ENCODE results near the gene CCDC134. TPM values are rescaled to one million over a fixed set of nuclear protein-coding genes. Genes with fewer than 3 reads are reported as not detected.

Gene CCDC134
- 7.3 TPM for total RNA-seq
- long read RNA-seq, transcript CCDC134-201 (7 exons, 1,270 nt) = major isoform, 5 of 10 reads
- long read RNA-seq, partial matches to known transcripts = 1 of 10 reads
- long read RNA-seq, other reads (novel, unspliced or antisense) = 4 of 10 reads

- no peak for TF ChIP-seq CTCF (IDR thresholded peaks at IDR 0.05)
- H3K4me3 ChIP-seq = peak within 1 kb of the TSS; percentile 99
- H3K27ac ChIP-seq = peak within 1 kb of the TSS; percentile 91
- H3K4me1 ChIP-seq = peaks cover 13% of the 10 kb centered on the region
- DNase-seq (peak; percentile 97), ATAC-seq (peak; percentile 99)
- no peaks in the 10 kb centered on the region for H3K9me3 ChIP-seq
- H3K36me3 ChIP-seq = no peaks in the 10 kb centered on the region
- no peaks in the 10 kb centered on the region for H3K27me3 ChIP-seq
- intact Hi-C loops (cut with DNase I) = no loop called here
Measured at GRCh38 chr22:41800348-41801146, at the start of gene CCDC134. Gene CCDC134, plus strand, starts transcription at chr22:41800679. Its CDS starts 8,212 bp downstream, at chr22:41808891.

DNA sequence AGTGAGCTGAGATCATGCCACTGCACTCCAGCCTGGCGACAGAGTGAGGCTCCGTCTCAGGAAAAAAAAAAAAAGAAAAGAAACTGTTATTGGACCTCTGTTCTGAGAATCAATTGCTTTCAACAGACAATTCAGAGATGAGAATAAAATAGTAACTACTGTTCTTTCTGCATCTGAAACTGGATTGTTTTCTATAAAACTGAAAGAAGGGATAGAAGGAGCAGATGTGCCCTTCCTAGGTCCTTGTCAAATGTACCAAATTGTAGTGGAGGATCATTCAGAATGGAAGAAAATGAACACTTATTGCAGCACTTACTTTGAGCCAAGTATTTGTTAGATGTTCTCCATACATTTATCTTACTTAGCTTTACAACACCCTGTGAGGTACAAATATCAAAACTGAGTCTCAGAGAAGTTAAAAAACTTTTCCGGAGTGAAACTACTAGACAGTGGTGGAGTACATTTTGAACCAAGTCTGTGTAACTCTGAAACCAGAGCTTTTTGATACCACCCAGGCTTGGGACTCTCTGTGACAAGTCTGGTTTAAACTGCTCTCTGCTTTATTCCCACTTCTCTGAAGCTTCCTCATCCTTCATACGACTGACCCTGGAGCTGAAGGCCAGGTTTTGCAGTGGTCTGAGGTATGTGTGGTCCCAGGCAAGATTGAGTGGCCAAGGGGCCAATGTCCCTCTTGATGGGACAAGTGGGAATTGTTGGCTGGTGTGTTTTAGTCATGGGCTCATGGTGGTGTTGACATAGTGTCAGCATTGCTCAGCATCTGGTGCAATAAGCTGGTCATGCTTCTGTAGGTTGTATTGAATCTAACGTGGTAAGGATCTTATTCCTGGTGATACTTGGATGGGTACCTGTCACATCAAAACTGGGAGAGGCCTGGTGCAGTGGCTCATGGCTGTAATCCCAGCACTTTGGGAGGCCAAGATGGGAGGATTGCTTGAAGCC is 48.2 kb upstream of the CCDC134 start:
- no peaks in the 10 kb centered on the region for H3K9me3 ChIP-seq
- H3K27ac ChIP-seq = no peak overlapping the region
- H3K27me3 ChIP-seq = no peaks in the 10 kb centered on the region
- intact Hi-C loops (cut with DNase I) = no loop called here
- no peak overlapping the region for H3K4me3 ChIP-seq
- no peak for TF ChIP-seq CTCF (IDR thresholded peaks at IDR 0.05)
- DNase-seq (no peak), ATAC-seq (no peak)
- H3K4me1 ChIP-seq = no peaks in the 10 kb centered on the region
- H3K36me3 ChIP-seq = no peaks in the 10 kb centered on the region

DNA sequence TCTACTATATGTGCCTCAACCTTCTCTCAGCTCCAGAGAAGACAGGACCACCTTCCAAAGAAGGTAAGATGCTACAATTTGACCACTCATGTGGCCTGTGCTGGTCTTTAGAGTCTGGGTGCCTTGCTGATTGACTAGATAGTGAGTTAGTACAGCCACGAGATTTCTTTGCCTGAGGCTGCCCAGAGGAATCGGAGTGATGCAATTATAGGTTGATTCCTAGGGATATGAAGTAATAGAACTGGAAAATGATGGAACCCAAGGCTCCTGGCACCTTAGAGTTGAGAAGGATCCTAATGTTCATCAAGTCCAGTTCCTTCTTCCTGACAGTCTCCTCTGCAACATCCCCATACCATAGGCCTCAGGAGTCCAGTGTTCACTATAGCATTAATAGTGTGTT is 46.5 kb upstream of the CCDC134 start:
- no peaks in the 10 kb centered on the region for H3K36me3 ChIP-seq
- no peak for TF ChIP-seq CTCF (IDR thresholded peaks at IDR 0.05)
- intact Hi-C loops (cut with DNase I) = no loop called here

DNA sequence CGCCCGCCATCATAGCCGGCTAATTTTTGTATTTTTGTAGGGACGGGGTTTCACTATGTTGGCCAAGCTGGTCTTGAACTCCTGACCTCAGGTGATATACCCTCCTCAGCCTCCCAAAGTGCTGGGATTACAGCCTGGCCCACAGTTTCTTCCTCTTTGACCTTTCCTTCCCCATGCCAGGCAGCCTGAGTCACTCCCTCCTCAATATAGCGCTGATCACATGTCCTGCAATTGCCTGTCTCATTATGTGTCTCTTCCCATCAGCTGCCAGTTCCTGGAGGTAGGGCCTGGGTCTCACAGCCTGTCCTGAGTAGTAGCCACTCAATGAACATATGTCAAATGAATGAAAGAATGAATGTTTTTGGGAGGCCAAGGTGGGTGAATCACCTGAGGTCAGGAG is 43.0 kb upstream of the CCDC134 start:
- TF ChIP-seq CTCF (IDR thresholded peaks at IDR 0.05) = no peak
- intact Hi-C loops (cut with DNase I) = no loop called here
- Histone ChIP-seq H3K27ac (no peak overlapping the region), H3K27me3 (no peaks in the 10 kb centered on the region), H3K4me3 (no peak overlapping the region), H3K9me3 (no peaks in the 10 kb centered on the region), H3K36me3 (no peaks in the 10 kb centered on the region), H3K4me1 (no peaks in the 10 kb centered on the region)
- DNase-seq = no peak
- ATAC-seq = peak; percentile 50

More for the DNA sequence above, 46.5 kb upstream of the CCDC134 start:
- Histone ChIP-seq H3K4me3 (no peak overlapping the region), H3K9me3 (no peaks in the 10 kb centered on the region), H3K27me3 (no peaks in the 10 kb centered on the region), H3K4me1 (no peaks in the 10 kb centered on the region), H3K27ac (no peak overlapping the region)
- ATAC-seq (no peak), DNase-seq (no peak)

DNA sequence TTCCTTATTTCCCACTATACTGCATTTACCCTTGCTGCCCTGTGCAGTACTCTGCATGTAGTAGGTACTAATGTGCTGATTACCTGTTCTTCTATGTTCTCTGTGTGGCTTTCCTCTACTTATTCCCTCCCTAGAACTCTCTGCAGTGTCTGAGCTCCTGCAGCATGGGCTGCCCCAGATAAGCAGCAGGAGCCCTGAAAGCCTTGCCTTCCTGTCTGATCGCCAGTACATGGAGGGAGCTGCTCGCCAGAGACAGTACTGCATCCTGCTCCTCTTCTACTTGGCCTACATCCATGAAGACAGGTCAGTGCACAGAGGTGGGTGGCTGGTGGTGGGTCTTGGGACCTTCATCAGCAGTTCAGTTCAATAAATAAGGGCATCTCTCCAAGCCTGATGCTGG is 42.2 kb upstream of the CCDC134 start:
- no peak overlapping the region for H3K4me3 ChIP-seq
- no peaks in the 10 kb centered on the region for H3K9me3 ChIP-seq
- intact Hi-C loops (cut with DNase I) = no loop called here
- ATAC-seq = no peak
- no peak for TF ChIP-seq CTCF (IDR thresholded peaks at IDR 0.05)
- H3K36me3 ChIP-seq = no peaks in the 10 kb centered on the region
- H3K27me3 ChIP-seq = no peaks in the 10 kb centered on the region
- no peak overlapping the region for H3K27ac ChIP-seq
- DNase-seq = no peak
- H3K4me1 ChIP-seq = no peaks in the 10 kb centered on the region
